ENCODE results near the gene MRPL36.
"Not testable (repeated sequence)": the region's sequence is repeated elsewhere in the genome, so short reads cannot be mapped to it uniquely, and the experiment has no call there.

Gene MRPL36

DNA sequence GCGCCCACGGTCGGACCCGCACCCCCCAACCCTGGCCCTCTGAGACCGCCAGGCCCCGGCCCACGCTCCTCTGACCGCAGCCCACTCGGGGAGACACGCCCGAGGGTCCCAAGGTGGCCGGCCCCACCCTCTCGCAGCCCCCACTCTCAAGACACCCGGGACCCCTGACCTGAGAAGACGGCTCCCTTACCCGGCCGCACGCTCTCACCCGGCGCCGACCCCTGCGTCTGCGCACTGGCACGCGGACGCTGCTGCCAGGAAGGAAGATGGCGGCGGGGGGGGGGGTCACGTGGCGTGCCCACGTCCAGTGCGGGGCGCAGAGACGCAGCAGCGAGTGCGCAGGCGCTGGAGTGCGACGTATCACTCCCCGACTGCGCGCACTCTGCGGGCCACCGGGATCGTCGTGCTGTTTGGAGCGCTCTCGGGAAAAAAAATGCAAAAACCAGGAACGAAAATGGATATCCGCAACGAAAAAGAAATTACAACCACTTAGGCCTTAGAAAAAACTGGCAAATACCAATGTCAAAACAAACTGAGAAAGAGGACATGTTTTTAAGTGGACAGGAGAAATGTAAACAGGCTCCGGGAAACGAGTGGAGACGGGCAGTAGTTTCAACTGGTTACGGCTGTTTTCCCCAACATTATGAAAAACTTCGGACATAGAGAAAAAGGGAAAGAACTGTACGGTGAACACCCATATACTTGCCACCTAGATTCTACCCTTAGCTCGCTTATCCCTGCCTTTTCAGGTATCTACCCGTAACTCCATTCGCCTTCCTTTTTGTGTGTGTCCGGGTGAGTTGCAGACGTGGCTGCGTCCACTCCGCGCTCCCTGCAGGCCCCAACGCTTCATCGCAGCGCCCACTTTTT is at the start of gene MRPL36:
Gene MRPL36, minus strand, starts transcription at position 236 of the 870 bp plus-strand sequence. CDS start 902 bp downstream, outside the sequence.
- DNase-seq: peak; percentile 80 to 95 (median 87)

DNA sequence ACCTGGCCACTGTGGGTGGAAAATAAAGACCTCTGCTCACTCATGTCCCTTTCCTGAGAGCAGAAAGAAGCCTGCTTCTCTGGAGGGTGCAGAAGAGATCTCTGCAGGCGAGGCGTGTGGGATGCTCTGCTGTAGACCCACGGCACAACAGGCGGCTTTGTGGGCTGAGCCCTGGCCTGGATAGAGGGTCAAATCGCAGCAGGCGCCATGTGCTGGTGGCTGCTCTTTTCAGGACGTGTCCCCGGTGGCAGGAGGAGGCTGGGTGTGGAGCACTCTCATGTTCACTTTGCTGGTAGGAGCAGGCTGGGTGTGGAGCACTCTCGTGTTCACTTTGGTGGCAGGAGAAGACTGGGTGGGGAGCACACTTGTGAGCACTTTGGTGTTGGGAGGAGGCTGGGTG is 48.0 kb upstream of the MRPL36 start:
- no peak for DNase-seq

- no peak for DNase-seq
Observed at GRCh38 chr5:1847056-1847455, 47.4 kb upstream of the MRPL36 start.

- no peak for DNase-seq
Observed at GRCh38 chr5:1846583-1846982, 46.9 kb upstream of the MRPL36 start.

DNA sequence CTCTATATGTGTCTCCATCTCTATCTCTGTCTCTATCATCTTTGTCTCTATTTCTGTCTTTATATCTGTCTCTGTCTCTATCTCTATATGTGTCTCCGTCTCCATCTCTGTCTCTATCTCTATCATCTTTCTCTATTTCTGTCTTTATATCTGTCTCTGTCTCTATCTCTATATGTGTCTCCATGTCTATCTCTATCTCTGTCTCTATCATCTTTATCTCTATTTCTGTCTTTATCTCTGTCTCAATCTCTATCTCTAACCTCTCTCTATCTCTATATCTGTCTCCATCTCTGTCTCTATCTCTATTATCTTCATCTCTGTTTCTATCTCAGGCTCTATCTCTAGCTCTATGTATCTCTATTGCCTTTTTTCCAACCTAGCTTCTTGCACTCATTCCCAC is 46.1 kb upstream of the MRPL36 start:
- DNase-seq: no peak

DNA sequence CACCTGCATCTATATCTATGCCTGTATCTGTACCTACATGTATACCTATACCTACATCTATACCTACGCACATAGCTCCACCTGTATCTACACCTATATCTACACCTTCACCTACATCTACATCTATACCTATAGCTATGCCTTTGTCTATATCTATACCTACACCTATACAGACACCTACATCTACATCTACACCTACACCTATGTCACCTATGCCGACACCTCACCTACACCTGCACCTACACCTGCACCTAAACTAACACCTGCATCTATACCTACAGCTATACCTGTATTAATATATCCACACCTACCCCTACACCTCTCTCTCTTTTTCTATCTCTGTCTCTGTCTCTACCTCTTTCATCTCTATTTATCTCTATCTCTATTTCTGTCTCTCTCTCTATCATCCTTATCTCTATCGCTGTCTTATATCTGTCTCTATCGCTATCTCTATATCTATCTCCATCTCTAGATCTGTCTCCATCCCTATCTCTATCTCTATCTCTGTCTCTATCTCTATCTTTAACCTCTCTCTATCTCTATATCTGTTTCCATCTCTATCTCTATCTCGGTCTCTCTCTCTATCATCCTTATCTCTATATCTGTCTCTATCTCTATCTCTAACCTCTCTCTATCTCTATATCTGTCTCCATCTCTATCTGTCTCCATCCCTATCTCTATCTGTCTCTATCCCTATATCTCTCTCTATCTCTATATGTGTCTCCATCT is 45.2 kb upstream of the MRPL36 start:
- DNase-seq: no peak

DNA sequence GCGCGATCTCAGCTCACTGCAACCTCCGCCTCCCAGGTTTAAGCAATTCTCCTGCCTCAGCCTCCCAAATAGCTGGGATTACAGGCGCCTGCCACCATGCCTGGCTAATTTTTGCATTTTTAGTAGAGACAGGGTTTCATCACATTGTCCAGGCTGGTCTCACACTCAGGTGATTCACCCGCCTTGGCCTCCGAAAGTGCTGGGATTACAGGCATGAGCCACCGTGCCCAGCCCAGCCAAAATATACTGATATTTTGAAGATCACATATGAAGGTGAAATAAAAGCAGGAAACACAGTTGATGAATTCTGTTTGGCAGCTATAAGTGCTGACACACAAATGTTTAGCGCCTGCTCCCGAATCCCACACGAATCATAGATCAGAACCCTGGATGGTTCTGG is 44.1 kb upstream of the MRPL36 start:
- DNase-seq: not testable (repeated sequence)

DNA sequence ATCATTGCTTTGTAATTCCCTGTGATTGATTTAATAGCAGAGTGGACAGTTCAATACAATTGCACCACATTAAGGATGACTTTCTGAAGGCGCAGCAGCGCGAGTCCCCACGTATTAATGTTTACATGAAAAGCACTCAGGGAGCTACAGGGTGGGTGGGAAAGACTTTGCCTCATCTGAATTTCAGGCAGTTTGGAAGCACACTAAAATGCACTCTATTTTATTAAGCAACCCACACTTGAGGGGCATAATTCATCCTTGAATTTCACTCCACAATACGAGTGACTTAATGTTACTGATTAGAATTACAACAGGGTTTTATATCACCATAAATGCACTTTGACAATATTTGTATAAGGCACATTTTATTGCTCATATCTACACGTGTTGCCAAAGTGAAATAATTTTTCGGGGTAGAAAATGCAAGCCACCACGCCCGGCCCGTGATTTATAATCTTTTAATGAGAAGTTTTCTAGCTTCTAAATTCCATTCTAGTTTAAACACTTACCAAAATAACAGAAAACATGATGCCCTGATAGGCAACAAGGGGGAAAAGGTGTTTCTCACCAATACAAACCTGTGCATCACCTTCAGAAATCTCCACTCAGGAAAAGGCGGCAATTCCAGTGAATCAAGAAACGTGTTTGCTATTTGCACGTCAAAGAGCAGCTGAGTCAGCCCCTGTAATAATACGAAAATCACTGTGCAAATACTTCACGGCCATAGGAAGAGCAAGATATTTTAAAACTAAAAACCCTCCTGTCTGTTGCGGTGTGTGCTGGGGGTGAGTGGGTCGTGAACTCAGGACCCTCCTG is 42.6 kb upstream of the MRPL36 start:
- no peak for DNase-seq

- no peak for DNase-seq
Observed at GRCh38 chr5:1840741-1841521, 41.3 kb upstream of the MRPL36 start.

- DNase-seq: no peak
Observed at GRCh38 chr5:1840071-1840547, 40.5 kb upstream of the MRPL36 start.

DNA sequence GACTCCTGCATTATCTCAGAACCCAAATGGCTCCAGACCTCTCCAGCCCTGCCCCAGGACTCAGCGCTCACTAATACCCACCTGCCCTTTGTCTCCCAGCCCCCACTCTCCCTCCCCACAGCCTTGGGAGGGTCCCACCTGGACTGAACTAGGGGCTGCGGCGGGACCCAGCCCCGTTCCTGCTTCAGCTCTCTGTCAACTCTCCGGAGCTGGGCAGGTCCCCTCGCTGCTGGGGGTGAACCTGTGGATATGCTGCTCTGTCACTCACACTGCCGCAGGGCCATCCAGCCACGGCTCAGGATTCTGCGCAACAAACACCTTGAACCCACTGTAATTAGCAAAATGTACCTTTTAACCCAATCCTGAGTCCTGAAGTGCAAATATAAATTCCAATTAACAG is 38.4 kb upstream of the MRPL36 start:
- no peak for DNase-seq

- no peak for DNase-seq
Observed at GRCh38 chr5:1836891-1837880, 37.5 kb upstream of the MRPL36 start.

DNA sequence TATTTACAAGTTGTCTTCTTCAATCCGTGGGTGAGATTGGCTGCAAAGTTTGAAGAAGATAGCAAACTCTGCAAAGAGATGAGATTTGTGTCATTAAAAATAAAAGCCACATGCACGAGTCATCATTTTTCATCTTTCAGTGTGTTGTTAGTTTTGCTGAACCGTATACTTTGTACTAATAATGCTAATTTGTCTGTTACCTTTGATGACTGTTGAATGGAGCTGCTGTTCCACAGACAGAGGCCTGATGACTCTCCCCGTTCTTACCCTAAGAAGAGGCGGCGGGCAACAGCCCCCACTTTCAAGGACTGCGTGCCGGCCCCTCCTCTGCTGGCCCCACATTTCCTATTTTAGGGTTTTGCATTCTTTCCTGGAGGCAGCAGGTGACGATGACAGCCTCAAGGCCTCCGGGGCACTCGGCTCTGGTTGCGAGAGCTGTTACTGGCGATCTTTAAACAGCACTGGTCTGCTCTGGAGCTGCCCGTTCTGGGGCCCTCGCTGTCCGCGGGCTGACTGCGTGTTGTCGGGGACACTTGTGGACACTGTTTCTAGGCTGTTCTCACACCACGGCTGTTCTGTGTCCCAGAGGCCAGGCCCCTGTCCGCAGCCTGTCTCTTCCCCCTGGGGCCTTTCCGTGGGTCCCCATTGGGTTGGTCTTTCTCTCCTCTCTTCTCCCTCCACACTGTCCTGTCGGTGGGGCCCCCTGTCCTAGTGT is 36.7 kb upstream of the MRPL36 start:
- DNase-seq: no peak

DNA sequence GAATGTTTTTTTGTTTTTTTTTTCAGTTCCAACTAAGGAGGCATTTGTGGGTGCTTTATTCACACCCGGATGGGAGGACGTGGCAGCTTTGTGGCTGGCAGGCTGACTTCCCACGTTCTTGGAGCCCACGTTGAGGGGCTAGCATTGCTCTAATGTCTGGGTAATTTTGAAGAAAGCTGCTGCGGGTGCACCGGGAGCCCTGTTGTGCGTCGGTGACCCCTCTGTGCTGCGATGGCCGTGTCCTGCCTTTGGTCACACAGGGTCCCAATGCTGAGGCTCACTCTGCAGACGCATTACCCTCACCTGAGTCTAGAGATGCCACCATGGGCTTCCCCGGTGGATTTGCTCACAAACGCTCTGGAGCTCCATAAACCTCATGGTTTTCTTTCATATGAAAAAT is 35.8 kb upstream of the MRPL36 start:
- DNase-seq: no peak

- no peak for DNase-seq
Observed at GRCh38 chr5:1834721-1835429, 35.2 kb upstream of the MRPL36 start.

DNA sequence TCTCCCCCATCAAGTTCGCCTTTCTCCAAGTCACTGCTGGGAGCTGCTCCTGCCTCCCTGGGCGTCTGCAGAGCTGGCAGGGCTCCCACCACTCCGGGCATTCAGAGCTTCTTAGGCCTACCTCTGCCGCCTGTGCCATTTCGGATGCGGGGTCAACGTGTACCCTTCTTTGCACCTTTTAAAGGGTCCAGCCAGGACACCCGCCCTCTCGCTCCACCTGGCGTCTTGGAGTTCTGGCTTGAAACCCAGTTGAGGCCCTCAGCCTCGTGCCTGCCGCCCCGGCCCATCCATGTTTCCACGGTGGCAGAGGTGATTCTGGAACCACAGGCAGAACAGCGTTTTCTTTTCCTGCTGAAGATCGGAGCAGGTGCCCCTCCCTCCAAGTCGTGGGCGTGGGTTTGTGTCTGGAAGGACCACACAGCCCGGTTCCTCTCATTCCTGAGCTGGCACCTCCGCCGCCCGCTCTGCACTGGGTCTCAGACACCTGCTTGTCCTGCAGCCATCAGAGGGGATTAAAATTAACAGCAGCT is 34.5 kb upstream of the MRPL36 start:
- DNase-seq: no peak

- no peak for DNase-seq
Observed at GRCh38 chr5:1833264-1834021, 33.8 kb upstream of the MRPL36 start.

DNA sequence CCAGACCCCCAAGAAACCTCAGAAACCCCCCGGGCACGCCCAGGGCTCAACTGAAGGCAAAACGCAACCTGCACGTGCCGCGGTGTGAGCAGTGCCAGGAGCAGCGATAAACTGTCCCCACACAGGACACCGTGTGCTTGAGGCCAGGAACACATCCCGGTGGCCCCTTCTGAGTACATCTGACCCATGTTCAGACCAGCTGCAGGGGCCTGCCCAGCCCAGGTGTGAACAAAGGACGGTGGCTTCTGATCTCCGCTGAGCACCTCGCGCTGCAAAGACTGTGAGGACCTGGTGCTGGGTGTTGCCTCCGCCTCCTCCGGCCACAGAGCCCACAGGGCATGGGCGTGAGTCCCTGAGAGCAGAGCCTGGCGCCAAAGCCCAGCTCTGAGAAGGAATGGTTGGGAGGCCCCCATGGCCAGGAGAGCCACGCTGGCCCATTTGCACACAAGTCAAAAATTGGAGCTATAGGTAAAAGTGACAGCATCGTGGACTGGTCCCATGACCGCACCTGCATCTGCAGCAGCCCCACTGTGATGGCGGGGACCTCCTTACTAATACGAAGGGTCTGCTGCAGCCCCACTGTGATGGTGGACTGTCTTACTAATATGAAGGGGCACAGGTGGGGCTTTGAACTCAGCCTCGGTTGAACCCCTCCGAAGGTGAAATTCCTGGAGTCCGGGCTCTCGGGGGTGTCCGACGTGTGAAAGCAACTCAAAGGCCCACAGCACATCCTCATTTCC is 33.0 kb upstream of the MRPL36 start:
- DNase-seq: no peak
